HepG2 (cell line): ENCODE data around the gene RHOBTB3. TPM values are rescaled to one million over a fixed set of nuclear protein-coding genes. Genes with fewer than 3 reads are reported as not detected.

Source experiments
- AHR ChIP-seq: IDR thresholded peaks from 2 replicates; pipeline ENCODE4 v1.6.1; 2018; ENCODE audit warnings: missing genetic modification reagents, missing compliant biosample characterization
- CHD2 ChIP-seq: IDR thresholded peaks from 2 replicates; pipeline ENCODE4 v1.6.1; 2011; ENCODE audit warnings: low read depth, low read length, improper control_type of control experiment
- FOXA3 ChIP-seq: IDR thresholded peaks from 2 replicates; pipeline ENCODE4 v1.6.1; 2016; ENCODE audit warnings: missing genetic modification reagents, missing compliant biosample characterization
- HMG20B ChIP-seq: conservative IDR thresholded peaks from 2 replicates; pipeline ENCODE4 v1.6.1; 2016; ENCODE audit warnings: missing genetic modification reagents, missing compliant biosample characterization
- ISL2 ChIP-seq: sonication (generic); formaldehyde crosslinking; IDR thresholded peaks from 2 replicates; pipeline ENCODE4 v1.5.0; 2020; ENCODE audit warnings: missing genetic modification reagents
- JUND ChIP-seq: sonication (generic); formaldehyde crosslinking; IDR thresholded peaks from 2 replicates; pipeline ENCODE4 v1.8.0; 2022; ENCODE audit warnings: mild to moderate bottlenecking, missing genetic modification reagents
- MEF2D ChIP-seq: sonication (generic); formaldehyde crosslinking; IDR thresholded peaks from 2 replicates; pipeline ENCODE4 v1.5.1; 2020; ENCODE audit warnings: mild to moderate bottlenecking, missing genetic modification reagents
- NCOA2 ChIP-seq: sonication (generic); formaldehyde crosslinking; IDR thresholded peaks from 2 replicates; pipeline ENCODE4 v1.8.0; 2022; ENCODE audit warnings: inconsistent platforms
- REL ChIP-seq: sonication (generic); formaldehyde crosslinking; conservative IDR thresholded peaks from 2 replicates; pipeline ENCODE4 v1.8.0; 2022; ENCODE audit warnings: mild to moderate bottlenecking, missing genetic modification reagents, moderate library complexity
- THAP11 ChIP-seq: IDR thresholded peaks from 2 replicates; pipeline ENCODE4 v1.6.1; 2016; ENCODE audit warnings: missing biosample characterization, missing genetic modification reagents
- U2AF2 ChIP-seq: fragments of 200-400 bp; formaldehyde crosslinking; IDR thresholded peaks from 2 replicates; pipeline ENCODE4 v1.6.1; 2017; ENCODE audit warnings: low read depth, mild to moderate bottlenecking, low read length
- polyA plus RNA-seq, 8 experiments: library from polyadenylated mRNA; depleted of rRNA in 3 of 8; stranded (reverse) in 7 of 8; unstranded in 1 of 8; fragments of >200 nt; fragmentation: Illumina TruSeq in 4 of 8; extraction: Trizol in 4 of 8; gene quantifications; 2 replicates each; pipeline versions ENCODE4 v1.2.1 to v1.2.3, GENCODE V29; 2011 to 2016; ENCODE audit warnings: low read depth in 4 of 8, missing spikeins in 1 of 8, mixed read lengths in 1 of 8; ENCODE audit not compliant: insufficient read depth in 1 of 8
- total RNA-seq, 5 experiments: library from RNA; depleted of rRNA; stranded (reverse); fragments of >200 nt; fragmentation: Illumina TruSeq; extraction: Trizol; gene quantifications; 2 replicates each; pipeline ENCODE4 v1.2.3, GENCODE V29; 2016; ENCODE audit warnings: low read depth in 1 of 5
- TF ChIP-seq, protein P1 (sequence below): sonication (generic); formaldehyde crosslinking; IDR thresholded peaks from 2 replicates; pipeline ENCODE4 v1.4.0; 2020; ENCODE audit warnings: mild to moderate bottlenecking, missing genetic modification reagents
- TF ChIP-seq, protein P2 (sequence below): sonication (generic); formaldehyde crosslinking; IDR thresholded peaks from 2 replicates; pipeline ENCODE4 v1.5.1; 2020; ENCODE audit warnings: mild to moderate bottlenecking, missing genetic modification reagents, moderate library complexity
- TF ChIP-seq, protein P3 (sequence below): IDR thresholded peaks from 2 replicates; pipeline ENCODE4 v1.6.1; 2016; ENCODE audit warnings: missing biosample characterization, missing genetic modification reagents, low read depth
- TF ChIP-seq, protein P4 (sequence below), 2 experiments: sonication (generic) in 1 of 2; formaldehyde crosslinking in 1 of 2; IDR thresholded peaks; 2 replicates each; pipeline versions ENCODE4 v1.4.0 to v1.6.1; 2016 to 2020; ENCODE audit warnings: borderline replicate concordance in 1 of 2, low read depth in 1 of 2, mild to moderate bottlenecking in 1 of 2, missing genetic modification reagents in 1 of 2
- TF ChIP-seq, protein P5 (sequence below): sonication (generic); formaldehyde crosslinking; IDR thresholded peaks from 2 replicates; pipeline ENCODE4 v1.5.0; 2020; ENCODE audit warnings: missing genetic modification reagents, mild to moderate bottlenecking, borderline replicate concordance

Gene RHOBTB3
- total and polyA plus RNA-seq, 2 of the 13 experiments (the other 11 are each of a cell fraction or from before 2014, with no cell fraction given) = 31.6 to 35.4 TPM

DNA sequence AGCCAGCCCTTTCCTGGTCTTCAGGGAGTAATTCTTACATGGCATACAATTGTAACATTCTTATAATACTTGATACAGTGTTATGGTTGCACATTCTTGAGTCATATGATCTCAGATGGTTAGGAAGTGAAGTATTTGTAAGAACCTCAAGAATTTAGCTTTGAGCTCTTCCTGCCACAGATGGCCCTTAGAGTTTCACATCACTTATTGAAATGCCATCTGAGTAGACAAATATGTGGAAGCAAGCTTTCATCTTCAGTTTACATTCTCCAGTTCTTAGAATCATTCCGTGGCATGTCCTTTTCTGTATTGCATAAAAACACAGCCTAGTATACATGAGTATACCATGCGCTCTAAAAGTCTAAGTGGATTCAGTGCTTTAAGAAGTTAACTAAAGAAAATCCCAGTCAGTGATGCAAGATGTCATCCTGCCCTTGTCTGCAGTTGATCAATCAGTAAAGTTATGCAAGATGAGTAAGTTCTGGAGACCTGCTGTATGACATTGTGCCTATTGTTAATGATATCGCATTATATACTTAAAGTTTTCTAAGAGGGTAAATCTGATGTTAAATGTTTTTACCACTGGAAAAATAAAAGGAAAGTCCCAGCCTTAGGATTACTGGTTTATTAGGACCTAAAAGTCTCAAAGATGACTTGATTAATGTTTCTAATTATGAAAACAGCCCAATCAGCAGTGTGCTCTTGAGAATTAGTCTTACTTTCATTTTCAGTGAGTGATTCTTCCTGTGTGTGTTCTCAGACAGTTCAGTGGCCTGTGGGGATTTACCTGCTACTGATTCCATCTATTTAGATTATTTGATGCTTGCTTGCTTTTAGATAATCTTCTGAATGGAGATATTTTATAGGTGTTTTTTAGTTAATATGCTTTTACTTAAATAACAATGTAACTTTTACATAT is 29.4 kb downstream of the RHOBTB3 start (continued):
- TF ChIP-seq, protein P1, sequence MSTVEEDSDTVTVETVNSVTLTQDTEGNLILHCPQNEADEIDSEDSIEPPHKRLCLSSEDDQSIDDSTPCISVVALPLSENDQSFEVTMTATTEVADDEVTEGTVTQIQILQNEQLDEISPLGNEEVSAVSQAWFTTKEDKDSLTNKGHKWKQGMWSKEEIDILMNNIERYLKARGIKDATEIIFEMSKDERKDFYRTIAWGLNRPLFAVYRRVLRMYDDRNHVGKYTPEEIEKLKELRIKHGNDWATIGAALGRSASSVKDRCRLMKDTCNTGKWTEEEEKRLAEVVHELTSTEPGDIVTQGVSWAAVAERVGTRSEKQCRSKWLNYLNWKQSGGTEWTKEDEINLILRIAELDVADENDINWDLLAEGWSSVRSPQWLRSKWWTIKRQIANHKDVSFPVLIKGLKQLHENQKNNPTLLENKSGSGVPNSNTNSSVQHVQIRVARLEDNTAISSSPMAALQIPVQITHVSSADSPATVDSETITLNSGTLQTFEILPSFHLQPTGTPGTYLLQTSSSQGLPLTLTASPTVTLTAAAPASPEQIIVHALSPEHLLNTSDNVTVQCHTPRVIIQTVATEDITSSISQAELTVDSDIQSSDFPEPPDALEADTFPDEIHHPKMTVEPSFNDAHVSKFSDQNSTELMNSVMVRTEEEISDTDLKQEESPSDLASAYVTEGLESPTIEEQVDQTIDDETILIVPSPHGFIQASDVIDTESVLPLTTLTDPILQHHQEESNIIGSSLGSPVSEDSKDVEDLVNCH (CRISPR knock-in tag) = no peak
- TF ChIP-seq CHD2 (no peak), AHR (CRISPR knock-in tag) (no peak), U2AF2 (no peak), THAP11 (CRISPR knock-in tag) (no peak), HMG20B (CRISPR knock-in tag) (no peak), JUND (CRISPR knock-in tag) (no peak), ISL2 (CRISPR knock-in tag) (peak; percentile 64), FOXA3 (CRISPR knock-in tag) (peak; percentile 44; the same call in 1 of the 2 replicates), REL (CRISPR knock-in tag) (no peak), MEF2D (CRISPR knock-in tag) (no peak), NCOA2 (0 out of 2 replicates have a peak, but pooled peaks have one; percentile 16)
- TF ChIP-seq, protein P2, sequence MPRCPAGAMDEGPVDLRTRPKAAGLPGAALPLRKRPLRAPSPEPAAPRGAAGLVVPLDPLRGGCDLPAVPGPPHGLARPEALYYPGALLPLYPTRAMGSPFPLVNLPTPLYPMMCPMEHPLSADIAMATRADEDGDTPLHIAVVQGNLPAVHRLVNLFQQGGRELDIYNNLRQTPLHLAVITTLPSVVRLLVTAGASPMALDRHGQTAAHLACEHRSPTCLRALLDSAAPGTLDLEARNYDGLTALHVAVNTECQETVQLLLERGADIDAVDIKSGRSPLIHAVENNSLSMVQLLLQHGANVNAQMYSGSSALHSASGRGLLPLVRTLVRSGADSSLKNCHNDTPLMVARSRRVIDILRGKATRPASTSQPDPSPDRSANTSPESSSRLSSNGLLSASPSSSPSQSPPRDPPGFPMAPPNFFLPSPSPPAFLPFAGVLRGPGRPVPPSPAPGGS (CRISPR knock-in tag) = no peak
- TF ChIP-seq, protein P3, sequence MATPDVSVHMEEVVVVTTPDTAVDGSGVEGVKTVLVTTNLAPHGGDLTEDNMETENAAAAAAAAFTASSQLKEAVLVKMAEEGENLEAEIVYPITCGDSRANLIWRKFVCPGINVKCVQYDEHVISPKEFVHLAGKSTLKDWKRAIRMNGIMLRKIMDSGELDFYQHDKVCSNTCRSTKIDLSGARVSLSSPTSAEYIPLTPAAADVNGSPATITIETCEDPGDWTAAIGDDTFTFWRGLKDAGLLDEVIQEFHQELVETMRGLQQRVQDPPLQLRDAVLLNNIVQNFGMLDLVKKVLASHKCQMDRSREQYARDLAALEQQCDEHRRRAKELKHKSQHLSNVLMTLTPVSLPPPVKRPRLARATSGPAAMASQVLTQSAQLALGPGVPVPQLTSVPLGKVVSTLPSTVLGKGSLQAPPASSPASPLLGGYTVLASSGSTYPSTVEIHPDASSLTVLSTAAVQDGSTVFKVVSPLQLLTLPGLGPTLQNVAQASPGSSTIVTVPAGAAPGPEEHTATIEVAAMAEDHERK (CRISPR knock-in tag) = no peak
- TF ChIP-seq, protein P4, sequence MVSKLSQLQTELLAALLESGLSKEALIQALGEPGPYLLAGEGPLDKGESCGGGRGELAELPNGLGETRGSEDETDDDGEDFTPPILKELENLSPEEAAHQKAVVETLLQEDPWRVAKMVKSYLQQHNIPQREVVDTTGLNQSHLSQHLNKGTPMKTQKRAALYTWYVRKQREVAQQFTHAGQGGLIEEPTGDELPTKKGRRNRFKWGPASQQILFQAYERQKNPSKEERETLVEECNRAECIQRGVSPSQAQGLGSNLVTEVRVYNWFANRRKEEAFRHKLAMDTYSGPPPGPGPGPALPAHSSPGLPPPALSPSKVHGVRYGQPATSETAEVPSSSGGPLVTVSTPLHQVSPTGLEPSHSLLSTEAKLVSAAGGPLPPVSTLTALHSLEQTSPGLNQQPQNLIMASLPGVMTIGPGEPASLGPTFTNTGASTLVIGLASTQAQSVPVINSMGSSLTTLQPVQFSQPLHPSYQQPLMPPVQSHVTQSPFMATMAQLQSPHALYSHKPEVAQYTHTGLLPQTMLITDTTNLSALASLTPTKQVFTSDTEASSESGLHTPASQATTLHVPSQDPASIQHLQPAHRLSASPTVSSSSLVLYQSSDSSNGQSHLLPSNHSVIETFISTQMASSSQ (IDR thresholded peaks at IDR 0.05; ENCODE audit: low read depth) = no peak
- TF ChIP-seq, protein P4 (CRISPR knock-in tag; IDR thresholded peaks at IDR 0.05; ENCODE audit: borderline replicate concordance) = no peak
- TF ChIP-seq, protein P5, sequence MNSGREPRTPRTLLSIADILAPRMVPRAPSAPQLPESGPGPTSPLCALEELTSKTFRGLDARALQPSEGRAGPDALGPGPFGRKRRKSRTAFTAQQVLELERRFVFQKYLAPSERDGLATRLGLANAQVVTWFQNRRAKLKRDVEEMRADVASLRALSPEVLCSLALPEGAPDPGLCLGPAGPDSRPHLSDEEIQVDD (CRISPR knock-in tag) = no peak
